Peyer's patch (tissue), 4 donors: Measurements from ENCODE around the gene WWP2. TPM values are rescaled to one million over a fixed set of nuclear protein-coding genes. Genes with fewer than 3 reads are reported as not detected.

Source experiments
- DNase-seq, 3 donors: peaks; one replicate each; pipeline ENCODE4 v3.0.0-alpha.2; 2017 to 2019
- H3K27ac ChIP-seq, 4 donors: fragments of 200-600 bp; sonication (generic); one replicate each; pipeline ENCODE4 v1.5.1; 2016 to 2019
- H3K27me3 ChIP-seq, 2 donors: fragments of 200-600 bp; sonication (generic); one replicate each; pipeline ENCODE4 v1.5.1; 2019
- H3K36me3 ChIP-seq, 3 donors: fragments of 200-600 bp; sonication (generic); one replicate each; pipeline ENCODE4 v1.5.1; 2016 to 2019
- H3K4me1 ChIP-seq, 4 donors: fragments of 200-600 bp; sonication (generic); one replicate each; pipeline ENCODE4 v1.5.1; 2016 to 2019
- H3K4me3 ChIP-seq, 4 donors: fragments of 200-600 bp; sonication (generic); 1 replicate in 3 of 4; 2 replicates in 1 of 4; pipeline ENCODE4 v1.5.1; 2016 to 2019; ENCODE audit warnings: mild to moderate bottlenecking in 1 of 4
- H3K9me3 ChIP-seq, 4 donors: fragments of 200-600 bp; sonication (generic); one replicate each; pipeline ENCODE4 v1.5.1; 2016 to 2019; ENCODE audit warnings: mild to moderate bottlenecking in 1 of 4
- POLR2A ChIP-seq, 2 donors: fragments of 450-650 bp; IDR thresholded peaks; one replicate each; pipeline ENCODE4 v1.5.1; 2017; ENCODE audit warnings: antibody characterized with exemption in 2 of 2, mild to moderate bottlenecking in 2 of 2, moderate library complexity in 2 of 2
- total RNA-seq, 4 donors: library from RNA; depleted of rRNA; stranded (reverse); fragments of >200 nt; gene quantifications; one replicate each; pipeline ENCODE4 v1.1.0, GENCODE V29; 2016
- TF ChIP-seq, protein P1 (sequence below), 6 experiments: fragments of 450-650 bp in 4 of 6; fragments of 200-600 bp in 2 of 6; sonication (generic) in 1 of 6; IDR thresholded peaks; one replicate each; pipeline ENCODE4 v1.5.1; 2017 to 2019; ENCODE audit warnings: antibody characterized with exemption in 6 of 6, mild to moderate bottlenecking in 3 of 6, moderate library complexity in 1 of 6

The WWP2 gene
- total RNA-seq, 4 donors from 2014 or later: 93.5 to 199 (median 111) TPM

DNA sequence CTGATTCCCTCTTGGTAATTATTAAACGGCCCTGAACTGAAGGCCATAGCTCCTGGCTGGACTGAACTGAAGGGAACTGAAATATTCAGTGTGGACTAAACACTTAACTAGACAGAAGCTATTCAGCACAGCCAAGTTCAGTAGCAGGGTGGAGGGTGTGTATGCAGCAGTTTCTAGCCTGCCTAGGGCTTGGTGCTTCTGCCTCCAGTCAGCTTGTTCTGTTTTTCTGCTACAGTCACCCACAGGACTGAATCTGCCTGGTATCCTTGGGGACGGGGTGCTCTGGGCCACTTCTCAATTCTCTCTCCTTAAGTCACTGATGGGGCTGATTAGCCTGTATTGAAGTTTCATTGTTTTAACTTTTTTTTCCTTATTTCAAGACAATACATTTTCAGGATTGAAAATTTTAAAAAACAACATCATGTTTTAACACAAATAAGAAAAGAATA is 77.1 kb downstream of the WWP2 start:
- TF ChIP-seq, protein P1, sequence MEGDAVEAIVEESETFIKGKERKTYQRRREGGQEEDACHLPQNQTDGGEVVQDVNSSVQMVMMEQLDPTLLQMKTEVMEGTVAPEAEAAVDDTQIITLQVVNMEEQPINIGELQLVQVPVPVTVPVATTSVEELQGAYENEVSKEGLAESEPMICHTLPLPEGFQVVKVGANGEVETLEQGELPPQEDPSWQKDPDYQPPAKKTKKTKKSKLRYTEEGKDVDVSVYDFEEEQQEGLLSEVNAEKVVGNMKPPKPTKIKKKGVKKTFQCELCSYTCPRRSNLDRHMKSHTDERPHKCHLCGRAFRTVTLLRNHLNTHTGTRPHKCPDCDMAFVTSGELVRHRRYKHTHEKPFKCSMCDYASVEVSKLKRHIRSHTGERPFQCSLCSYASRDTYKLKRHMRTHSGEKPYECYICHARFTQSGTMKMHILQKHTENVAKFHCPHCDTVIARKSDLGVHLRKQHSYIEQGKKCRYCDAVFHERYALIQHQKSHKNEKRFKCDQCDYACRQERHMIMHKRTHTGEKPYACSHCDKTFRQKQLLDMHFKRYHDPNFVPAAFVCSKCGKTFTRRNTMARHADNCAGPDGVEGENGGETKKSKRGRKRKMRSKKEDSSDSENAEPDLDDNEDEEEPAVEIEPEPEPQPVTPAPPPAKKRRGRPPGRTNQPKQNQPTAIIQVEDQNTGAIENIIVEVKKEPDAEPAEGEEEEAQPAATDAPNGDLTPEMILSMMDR (IDR thresholded peaks at IDR 0.05): no peak
- peak overlapping the region in 3 of 4 donors; percentile 13 to 87 (median 73) for H3K27ac ChIP-seq
- H3K27me3 ChIP-seq: no peaks in the 10 kb centered on the region
- no peak overlapping the region for H3K4me3 ChIP-seq
- peaks cover 0 to 37% (median 0%) of the 10 kb centered on the region in 4 donors for H3K4me1 ChIP-seq
- H3K9me3 ChIP-seq: no peaks in the 10 kb centered on the region
- peak in 2 of 3 donors; percentile 52 for DNase-seq
- peaks cover 0 to 27% (median 0%) of the 10 kb centered on the region in 3 donors for H3K36me3 ChIP-seq

DNA sequence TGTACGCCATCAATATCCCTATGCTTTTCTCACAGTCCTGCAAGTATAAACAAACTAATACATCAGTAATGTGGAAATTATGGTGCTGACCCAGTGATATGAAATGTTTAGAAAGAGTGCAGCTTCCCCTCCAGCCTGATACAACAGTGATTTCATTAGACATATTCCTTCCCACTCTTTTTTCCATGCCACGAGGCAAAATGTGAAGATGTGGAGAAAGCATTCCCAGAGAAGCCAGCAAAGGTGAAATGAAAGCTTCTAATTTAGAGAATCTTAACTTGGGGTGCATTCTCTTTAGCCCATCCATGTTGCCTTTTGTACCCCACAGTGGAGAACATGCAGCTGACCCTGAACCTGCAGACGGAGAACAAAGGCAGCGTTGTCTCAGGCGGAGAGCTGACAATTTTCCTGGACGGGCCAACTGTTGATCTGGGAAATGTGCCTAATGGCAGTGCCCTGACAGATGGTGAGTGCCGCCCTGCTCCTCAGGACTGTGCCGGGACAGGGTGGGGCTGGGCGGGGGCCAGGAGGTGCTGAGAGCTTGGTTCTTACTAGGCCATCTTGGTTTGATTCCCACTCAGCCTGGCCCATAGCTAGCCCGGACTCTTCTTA is 77.8 kb downstream of the WWP2 start:
- H3K4me1 ChIP-seq: peaks cover 0 to 37% (median 0%) of the 10 kb centered on the region in 4 donors
- peak overlapping the region in 3 of 4 donors; percentile 13 to 87 (median 73) for H3K27ac ChIP-seq
- no peaks in the 10 kb centered on the region for H3K9me3 ChIP-seq
- H3K27me3 ChIP-seq: no peaks in the 10 kb centered on the region
- DNase-seq: peak in 2 of 3 donors; percentile 82 to 87
- H3K36me3 ChIP-seq: peaks cover 0 to 32% (median 0%) of the 10 kb centered on the region in 3 donors
- TF ChIP-seq POLR2A (IDR thresholded peaks at IDR 0.05): no peak
- TF ChIP-seq, protein P1 (IDR thresholded peaks at IDR 0.05): no peak
- no peak overlapping the region for H3K4me3 ChIP-seq

DNA sequence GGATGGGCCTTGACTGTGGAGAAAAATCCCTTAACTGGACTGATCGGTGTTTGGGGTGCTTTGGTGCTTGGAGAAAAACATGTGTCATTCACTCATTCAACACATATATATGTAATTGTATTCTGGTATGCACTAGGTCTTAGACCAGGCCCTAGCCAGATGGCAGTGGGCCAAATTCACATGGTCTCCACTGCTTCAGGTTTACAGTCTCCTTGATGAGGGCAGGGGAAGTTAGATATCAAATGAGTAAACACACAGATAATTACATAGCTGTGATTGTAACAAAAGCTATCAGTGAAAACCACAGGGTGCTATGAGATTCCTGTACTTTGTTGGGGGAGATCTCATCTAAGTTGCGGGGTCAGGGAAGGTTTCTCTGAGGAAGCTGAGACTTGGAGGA is 78.8 kb downstream of the WWP2 start:
- peak in 2 of 3 donors; percentile 63 to 64 for DNase-seq
- peaks cover 0 to 32% (median 0%) of the 10 kb centered on the region in 3 donors for H3K36me3 ChIP-seq
- TF ChIP-seq POLR2A (IDR thresholded peaks at IDR 0.05): no peak
- TF ChIP-seq, protein P1 (IDR thresholded peaks at IDR 0.05): no peak
- H3K4me3 ChIP-seq: no peak overlapping the region
- H3K9me3 ChIP-seq: no peaks in the 10 kb centered on the region
- peak overlapping the region in 3 of 4 donors; percentile 13 to 87 (median 73) for H3K27ac ChIP-seq
- peaks cover 0 to 37% (median 0%) of the 10 kb centered on the region in 4 donors for H3K4me1 ChIP-seq
- no peaks in the 10 kb centered on the region for H3K27me3 ChIP-seq

DNA sequence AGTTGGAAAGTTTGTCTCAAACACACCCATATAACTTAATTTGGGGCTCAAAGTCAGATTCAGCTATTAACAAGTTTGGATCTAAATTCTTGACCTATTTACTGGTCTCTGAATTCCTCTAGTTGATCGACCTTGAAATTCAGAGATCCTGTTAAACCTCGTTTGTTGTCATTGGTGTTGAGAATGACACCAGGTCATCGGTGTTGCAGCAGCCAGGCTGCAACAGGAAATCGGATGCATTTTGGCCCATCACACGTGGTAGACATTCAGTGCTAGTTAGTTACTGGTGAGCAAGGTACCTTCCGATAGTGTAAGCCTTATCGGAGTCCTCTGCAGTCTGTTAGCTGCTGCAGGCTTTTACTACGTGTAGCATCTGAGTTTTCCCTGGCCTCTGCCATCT is 82.3 kb downstream of the WWP2 start:
- no peaks in the 10 kb centered on the region for H3K27me3 ChIP-seq
- peaks cover 0 to 40% (median 0%) of the 10 kb centered on the region in 4 donors for H3K4me1 ChIP-seq
- H3K36me3 ChIP-seq: peaks cover 0 to 32% (median 0%) of the 10 kb centered on the region in 3 donors
- no peak for TF ChIP-seq POLR2A (IDR thresholded peaks at IDR 0.05)
- TF ChIP-seq, protein P1 (IDR thresholded peaks at IDR 0.05): no peak
- H3K9me3 ChIP-seq: no peaks in the 10 kb centered on the region
- DNase-seq: no peak
- H3K4me3 ChIP-seq: no peak overlapping the region
- H3K27ac ChIP-seq: no peak overlapping the region

GRCh38 chr16:69845181-69845580 is 83.0 kb downstream of the WWP2 start:
- H3K4me1 ChIP-seq: peaks cover 0 to 35% (median 0%) of the 10 kb centered on the region in 4 donors

More at GRCh38 chr16:69845181-69845580, 83.0 kb downstream of the WWP2 start:
- Histone ChIP-seq H3K27me3 (no peaks in the 10 kb centered on the region), H3K4me3 (no peak overlapping the region), H3K36me3 (peaks cover 0 to 32% (median 0%) of the 10 kb centered on the region in 3 donors), H3K27ac (no peak overlapping the region), H3K9me3 (no peaks in the 10 kb centered on the region)
- DNase-seq: no peak
- no peak for TF ChIP-seq POLR2A (IDR thresholded peaks at IDR 0.05)
- TF ChIP-seq, protein P1 (IDR thresholded peaks at IDR 0.05): no peak
